Tibial nerve (tissue), 4 donors: ENCODE measurements around the gene CYP4F8. TPM values are rescaled to one million over a fixed set of nuclear protein-coding genes. Genes with fewer than 3 reads are reported as not detected.

Source experiments
- DNase-seq, 2 donors: peaks; one replicate each; pipeline ENCODE4 v3.0.0-alpha.2; 2019; ENCODE audit warnings: low spot score in 2 of 2
- H3K27ac ChIP-seq, 4 donors: fragments of 200-600 bp; sonication (generic) in 3 of 4; one replicate each; pipeline ENCODE4 v1.5.1; 2017 to 2019; ENCODE audit warnings: mild to moderate bottlenecking in 1 of 4
- H3K27me3 ChIP-seq, 2 donors: fragments of 200-600 bp; sonication (generic) in 1 of 2; one replicate each; pipeline versions ENCODE4 v1.5.1 to v1.6.0; 2017 to 2019
- H3K36me3 ChIP-seq, 3 donors: fragments of 200-600 bp; sonication (generic); one replicate each; pipeline ENCODE4 v1.5.1; 2018 to 2019
- H3K4me1 ChIP-seq, 4 donors: fragments of 200-600 bp; sonication (generic) in 3 of 4; one replicate each; pipeline ENCODE4 v1.5.1; 2017 to 2019
- H3K4me3 ChIP-seq, 4 donors: fragments of 200-600 bp; sonication (generic) in 3 of 4; one replicate each; pipeline ENCODE4 v1.5.1; 2017 to 2019; ENCODE audit warnings: mild to moderate bottlenecking in 1 of 4, moderate library complexity in 1 of 4
- H3K9me3 ChIP-seq, 4 donors: fragments of 200-600 bp; sonication (generic) in 3 of 4; one replicate each; pipeline ENCODE4 v1.5.1; 2017 to 2019
- CTCF ChIP-seq, 5 experiments: fragments of 200-600 bp in 3 of 5; fragments of 450-650 bp in 2 of 5; sonication (generic) in 3 of 5; IDR thresholded peaks; one replicate each; pipeline ENCODE4 v1.5.1; 2016 to 2019; ENCODE audit warnings: antibody characterized with exemption in 5 of 5, mild to moderate bottlenecking in 3 of 5, moderate library complexity in 2 of 5
- EP300 ChIP-seq, 2 donors: sonication (generic); formaldehyde crosslinking; IDR thresholded peaks; one replicate each; pipeline ENCODE4 v1.6.1; 2017; ENCODE audit warnings: antibody characterized with exemption in 2 of 2, mild to moderate bottlenecking in 1 of 2
- POLR2A ChIP-seq, 2 donors: fragments of 450-650 bp; IDR thresholded peaks; one replicate each; pipeline ENCODE4 v1.6.1; 2017; ENCODE audit warnings: antibody characterized with exemption in 2 of 2, mild to moderate bottlenecking in 2 of 2, moderate library complexity in 2 of 2
- WGBS, 2 donors: methylation state at CpG; one replicate each; pipeline ENCODE4 v1.1.5; 2018; 5-methylcytosine and 5-hydroxymethylcytosine counted together
- total RNA-seq, 4 donors: library from RNA; depleted of rRNA; stranded (reverse); fragments of >200 nt; gene quantifications; one replicate each; pipeline ENCODE4 v1.1.0, GENCODE V29; 2016

Gene CYP4F8
- total RNA-seq, 4 donors from 2014 or later = not detected

- no peak for TF ChIP-seq CTCF (IDR thresholded peaks at IDR 0.05)
- TF ChIP-seq POLR2A (IDR thresholded peaks at IDR 0.05) = no peak
- TF ChIP-seq EP300 (IDR thresholded peaks at IDR 0.05) = no peak
- H3K36me3 ChIP-seq = no peaks in the 10 kb centered on the region
- no peaks in the 10 kb centered on the region for H3K27me3 ChIP-seq
- no peak for DNase-seq
- H3K9me3 ChIP-seq = no peaks in the 10 kb centered on the region
- no peak overlapping the region for H3K4me3 ChIP-seq
- H3K27ac ChIP-seq = no peak overlapping the region
- H3K4me1 ChIP-seq = peaks cover 0 to 17% (median 2%) of the 10 kb centered on the region in 4 donors
- WGBS, 2 donors = 69 to 77% methylated on average over 4 to 5 of the region's 5 CpGs
Observed at GRCh38 chr19:15671237-15671821, 56.3 kb downstream of the CYP4F8 start.

- Histone ChIP-seq H3K36me3 (no peaks in the 10 kb centered on the region), H3K9me3 (no peaks in the 10 kb centered on the region), H3K4me3 (no peak overlapping the region), H3K27me3 (no peaks in the 10 kb centered on the region), H3K4me1 (peaks cover 0 to 17% (median 2%) of the 10 kb centered on the region in 4 donors), H3K27ac (peak overlapping the region in 3 of 4 donors; percentile 70 to 79 (median 70))
- no peak for TF ChIP-seq CTCF (IDR thresholded peaks at IDR 0.05)
- no peak for TF ChIP-seq POLR2A (IDR thresholded peaks at IDR 0.05)
- TF ChIP-seq EP300 (IDR thresholded peaks at IDR 0.05) = no peak
- WGBS, 2 donors = 51 to 54% methylated on average over 10 of the region's 10 CpGs
- DNase-seq = no peak
Observed at GRCh38 chr19:15671891-15672579, 57.0 kb downstream of the CYP4F8 start.

GRCh38 chr19:15672580-15673175, 57.7 kb downstream of the CYP4F8 start, which contains the start of gene CYP4F12:
Gene CYP4F12 (plus strand): TSS chr19:15673087. CDS start chr19:15673530, 443 bp downstream.
- H3K27ac ChIP-seq = peak within 1 kb of the TSS; percentile 52 to 79 (median 70)
- peak within 1 kb of the TSS in 3 of 4 donors; percentile 13 to 42 (median 28) for H3K4me3 ChIP-seq
- H3K27me3 ChIP-seq = no peaks in the 10 kb centered on the region
- WGBS, 2 donors = 35 to 37% methylated on average over 5 to 6 of the region's 6 CpGs
- peak; percentile 80 to 86 for DNase-seq
- no peaks in the 10 kb centered on the region for H3K36me3 ChIP-seq
- no peaks in the 10 kb centered on the region for H3K9me3 ChIP-seq
- peaks cover 0 to 17% (median 2%) of the 10 kb centered on the region in 4 donors for H3K4me1 ChIP-seq
- TF ChIP-seq EP300 (IDR thresholded peaks at IDR 0.05) (peak in 1 of 2 donors; percentile 41), CTCF (IDR thresholded peaks at IDR 0.05) (no peak)

- H3K4me1 ChIP-seq = peaks cover 0 to 17% (median 2%) of the 10 kb centered on the region in 4 donors
- H3K4me3 ChIP-seq = peak overlapping the region in 3 of 4 donors; percentile 13 to 42 (median 28)
- H3K27me3 ChIP-seq = no peaks in the 10 kb centered on the region
- DNase-seq = no peak
- peak overlapping the region; percentile 52 to 79 (median 70) for H3K27ac ChIP-seq
- WGBS, 2 donors = 26 to 29% methylated on average over 8 to 9 of the region's 9 CpGs
- TF ChIP-seq CTCF (IDR thresholded peaks at IDR 0.05) = no peak
- TF ChIP-seq POLR2A (IDR thresholded peaks at IDR 0.05) = no peak
- no peak for TF ChIP-seq EP300 (IDR thresholded peaks at IDR 0.05)
- H3K36me3 ChIP-seq = peaks cover 0 to 3% (median 0%) of the 10 kb centered on the region in 3 donors
- H3K9me3 ChIP-seq = no peaks in the 10 kb centered on the region
Observed at GRCh38 chr19:15673176-15673654, 58.2 kb downstream of the CYP4F8 start.
